Liver (tissue), 9 donors: Measurements from ENCODE around the gene PAPOLA. TPM values are rescaled to one million over a fixed set of nuclear protein-coding genes. Genes with fewer than 3 reads are reported as not detected.

ENCODE experiments used
- DNase-seq: peaks from one replicate; pipeline ENCODE4 v3.0.0-alpha.2; 2017; ENCODE audit warnings: low spot score
- H3K27ac ChIP-seq, 2 donors: one replicate each; pipeline ENCODE4 v1.7.0; 2013; ENCODE audit warnings: inconsistent platforms in 2 of 2, low read length in 2 of 2, control low read depth in 1 of 2, low read depth in 1 of 2, mild to moderate bottlenecking in 1 of 2
- H3K27me3 ChIP-seq, 4 donors: one replicate each; pipeline versions ENCODE4 v1.6.1 to v1.7.0; 2013; ENCODE audit warnings: low read length in 3 of 4, inconsistent platforms in 1 of 4, mild to moderate bottlenecking in 1 of 4, moderate library complexity in 1 of 4; ENCODE audit not compliant: control insufficient read depth in 4 of 4, insufficient read depth in 4 of 4
- H3K36me3 ChIP-seq, 4 donors: one replicate each; pipeline versions ENCODE4 v1.6.1 to v1.7.0; 2013; ENCODE audit warnings: low read length in 3 of 4, mild to moderate bottlenecking in 3 of 4, low read depth in 1 of 4, moderate library complexity in 1 of 4; ENCODE audit not compliant: control insufficient read depth in 4 of 4, insufficient read depth in 3 of 4
- H3K4me1 ChIP-seq, 4 donors: one replicate each; pipeline versions ENCODE4 v1.6.1 to v1.7.0; 2013; ENCODE audit warnings: low read length in 3 of 4, mild to moderate bottlenecking in 3 of 4, moderate library complexity in 1 of 4; ENCODE audit not compliant: control insufficient read depth in 4 of 4, insufficient read depth in 4 of 4
- H3K4me3 ChIP-seq, 3 donors: one replicate each; pipeline versions ENCODE4 v1.6.1 to v1.7.0; 2013; ENCODE audit warnings: low read length in 3 of 3, control low read depth in 1 of 3, low read depth in 1 of 3, mild to moderate bottlenecking in 1 of 3
- H3K9ac ChIP-seq, 2 donors: one replicate each; pipeline ENCODE4 v1.7.0; 2013; ENCODE audit warnings: low read length in 2 of 2, mild to moderate bottlenecking in 2 of 2, moderate library complexity in 2 of 2, control low read depth in 1 of 2, low read depth in 1 of 2
- H3K9me3 ChIP-seq, 4 donors: one replicate each; pipeline versions ENCODE4 v1.6.1 to v1.7.0; 2013; ENCODE audit warnings: low read length in 3 of 4; ENCODE audit not compliant: control insufficient read depth in 4 of 4
- ATF3 ChIP-seq: IDR thresholded peaks from 2 replicates; pipeline ENCODE4 v1.6.1; 2016; ENCODE audit warnings: antibody characterized with exemption
- FOXA2 ChIP-seq: IDR thresholded peaks from 2 replicates; pipeline ENCODE4 v1.6.1; 2016; ENCODE audit warnings: antibody characterized with exemption
- GABPA ChIP-seq, 2 donors: IDR thresholded peaks in 1 of 2; conservative IDR thresholded peaks in 1 of 2; 2 replicates each; pipeline ENCODE4 v1.6.1; 2016; ENCODE audit warnings: antibody characterized with exemption in 2 of 2, mild to moderate bottlenecking in 1 of 2, moderate library complexity in 1 of 2
- HNF4G ChIP-seq: IDR thresholded peaks from 2 replicates; pipeline ENCODE4 v1.6.1; 2016; ENCODE audit warnings: antibody characterized with exemption
- JUND ChIP-seq, 2 donors: IDR thresholded peaks; 2 replicates each; pipeline ENCODE4 v1.6.1; 2016; ENCODE audit warnings: antibody characterized with exemption in 2 of 2
- MAX ChIP-seq: IDR thresholded peaks from 2 replicates; pipeline ENCODE4 v1.6.1; 2016; ENCODE audit warnings: antibody characterized with exemption
- NR2F2 ChIP-seq: IDR thresholded peaks from 2 replicates; pipeline ENCODE4 v1.6.1; 2016; ENCODE audit warnings: antibody characterized with exemption
- RAD21 ChIP-seq, 2 donors: IDR thresholded peaks; 2 replicates each; pipeline ENCODE4 v1.6.1; 2016; ENCODE audit warnings: antibody characterized with exemption in 2 of 2, mild to moderate bottlenecking in 2 of 2
- REST ChIP-seq: IDR thresholded peaks from 2 replicates; pipeline ENCODE4 v1.6.1; 2016; ENCODE audit warnings: antibody characterized with exemption, mild to moderate bottlenecking
- RXRA ChIP-seq, 2 donors: IDR thresholded peaks; 2 replicates each; pipeline ENCODE4 v1.6.1; 2017 to 2018; ENCODE audit warnings: antibody characterized with exemption in 2 of 2, mild to moderate bottlenecking in 1 of 2
- SP1 ChIP-seq: IDR thresholded peaks from 2 replicates; pipeline ENCODE4 v1.6.1; 2018; ENCODE audit warnings: antibody characterized with exemption, mild to moderate bottlenecking
- TAF1 ChIP-seq: conservative IDR thresholded peaks from 2 replicates; pipeline ENCODE4 v1.6.1; 2016; ENCODE audit warnings: antibody characterized with exemption, mild to moderate bottlenecking
- ZBTB33 ChIP-seq: IDR thresholded peaks from 2 replicates; pipeline ENCODE4 v1.6.1; 2016; ENCODE audit warnings: antibody characterized with exemption
- WGBS: extraction: QIAGEN DNeasy Blood & Tissue Kit; methylation state at CpG from one replicate; pipeline ENCODE4 v1.1.7; 2013; 5-methylcytosine and 5-hydroxymethylcytosine counted together
- polyA plus RNA-seq, 2 donors: library from polyadenylated mRNA; stranded (reverse) in 1 of 2; unstranded in 1 of 2; fragments of 200-250 nt in 1 of 2; fragments of >200 nt in 1 of 2; fragmentation: Nextera tagmentation in 1 of 2; extraction: Ambion mirVana in 1 of 2; gene quantifications; one replicate each; pipeline versions ENCODE4 v1.2.1 to v1.2.3, GENCODE V29; 2013 to 2015
- total RNA-seq, 2 donors: library from RNA; depleted of rRNA; stranded (reverse); fragments of >200 nt; gene quantifications; one replicate each; pipeline ENCODE4 v1.2.3, GENCODE V29; 2014
- donor health status: healthy.
- donor health status: healthy.
- donor health status: healthy.
- donor health status: healthy.
- donor health status: healthy.

Gene PAPOLA
- total and polyA plus RNA-seq, 4 donors: 29.4 to 107 (median 71.6) TPM

- Histone ChIP-seq H3K27ac (no peak overlapping the region), H3K27me3 (no peaks in the 10 kb centered on the region), H3K4me1 (no peaks in the 10 kb centered on the region), H3K36me3 (peaks cover 0 to 2% (median under 1%) of the 10 kb centered on the region in 4 donors), H3K9me3 (no peaks in the 10 kb centered on the region), H3K4me3 (no peak overlapping the region), H3K9ac (no peak overlapping the region)
- WGBS: 96% methylated on average over 6 of the region's 6 CpGs
- DNase-seq: no peak
- TF ChIP-seq RAD21 (IDR thresholded peaks at IDR 0.05) (no peak), GABPA (IDR thresholded peaks at IDR 0.05 in 1 of 2, conservative IDR thresholded peaks at IDR 0.05 in 1 of 2) (no peak)
Observed at GRCh38 chr14:96452684-96453083, 49.5 kb upstream of the PAPOLA start.

- no peaks in the 10 kb centered on the region for H3K9me3 ChIP-seq
- TF ChIP-seq MAX (no peak), NR2F2 (no peak), HNF4G (no peak), JUND (IDR thresholded peaks at IDR 0.05) (no peak)
- 92% methylated on average over 5 of the region's 5 CpGs for WGBS
- no peak for DNase-seq
- no peak overlapping the region for H3K4me3 ChIP-seq
- no peaks in the 10 kb centered on the region for H3K4me1 ChIP-seq
- H3K36me3 ChIP-seq: peaks cover 0 to 2% (median under 1%) of the 10 kb centered on the region in 4 donors
- H3K9ac ChIP-seq: no peak overlapping the region
- H3K27ac ChIP-seq: no peak overlapping the region
- no peaks in the 10 kb centered on the region for H3K27me3 ChIP-seq
Observed at GRCh38 chr14:96455588-96455987, 46.6 kb upstream of the PAPOLA start.

GRCh38 chr14:96459851-96460250 lies 42.3 kb upstream of the PAPOLA start:
- Histone ChIP-seq H3K27ac (no peak overlapping the region), H3K4me3 (no peak overlapping the region), H3K27me3 (no peaks in the 10 kb centered on the region), H3K9ac (no peak overlapping the region), H3K36me3 (no peaks in the 10 kb centered on the region), H3K4me1 (peaks cover 0 to 13% (median 9%) of the 10 kb centered on the region in 4 donors), H3K9me3 (no peaks in the 10 kb centered on the region)
- 97% methylated on average over 3 of the region's 3 CpGs for WGBS
- no peak for DNase-seq
- TF ChIP-seq RAD21 (IDR thresholded peaks at IDR 0.05): no peak

GRCh38 chr14:96461950-96462798 lies 40.0 kb upstream of the PAPOLA start:
- no peak for DNase-seq
- Histone ChIP-seq H3K4me3 (no peak overlapping the region), H3K27me3 (no peaks in the 10 kb centered on the region), H3K9ac (peak overlapping the region in 1 of 2 donors; percentile 12), H3K27ac (peak overlapping the region; percentile 82 to 87), H3K9me3 (no peaks in the 10 kb centered on the region), H3K4me1 (peaks cover 1 to 21% (median 13%) of the 10 kb centered on the region in 4 donors), H3K36me3 (no peaks in the 10 kb centered on the region)
- 28% methylated on average over 8 of the region's 8 CpGs for WGBS
- TF ChIP-seq RXRA (IDR thresholded peaks at IDR 0.05) (peak; percentile 87 to 89), REST (peak; percentile 62), ZBTB33 (peak; percentile 69), TAF1 (no peak), SP1 (peak; percentile 95), RAD21 (IDR thresholded peaks at IDR 0.05) (peak in 1 of 2 donors; percentile 33), GABPA (IDR thresholded peaks at IDR 0.05 in 1 of 2, conservative IDR thresholded peaks at IDR 0.05 in 1 of 2) (peak in 1 of 2 donors; percentile 48), MAX (peak; percentile 48), ATF3 (peak; percentile 84), HNF4G (peak; percentile 97), FOXA2 (peak; percentile 87)
